ENCODE data around the gene MORN3. TPM values are rescaled to one million over a fixed set of nuclear protein-coding genes. Genes with fewer than 3 reads are reported as not detected.

Gene MORN3
- total RNA-seq, 3 donors from 2014 or later (not counting 1 experiment from before 2014, with no cell fraction given) = 3.0 to 7.6 (median 4.4) TPM

Other genes starting within 250 kb of the MORN3 start
- 100 to 1,000 TPM in 1 of 3 donors, 10 to 100 TPM in 2; 97.3 to 106 (median 98.1) TPM for gene KDM2B, start 88.6 kb downstream of the MORN3 start, total RNA-seq
- gene ORAI1, start 43.1 kb downstream of the MORN3 start, total RNA-seq = 10 to 100 TPM; 64.6 to 74.1 (median 70.8) TPM
- gene TMEM120B, start 43.1 kb upstream of the MORN3 start, total RNA-seq = 1 to 10 TPM; 6.3 to 8.4 (median 7.9) TPM
- 100 to 1,000 TPM; 146 to 201 (median 177) TPM for gene RHOF, start 124.0 kb upstream of the MORN3 start, total RNA-seq
- gene SETD1B, start 134.4 kb upstream of the MORN3 start, total RNA-seq = 10 to 100 TPM; 55.1 to 57.5 (median 56.2) TPM
- not detected for gene HPD, start 189.2 kb upstream of the MORN3 start, total RNA-seq
- 10 to 100 TPM; 32.0 to 47.6 (median 47.2) TPM for gene PSMD9, start 219.1 kb upstream of the MORN3 start, total RNA-seq
- under 1 TPM; 0.59 to 0.80 (median 0.59) TPM for gene CFAP251, start 248.9 kb upstream of the MORN3 start, total RNA-seq